Measurements from ENCODE around the gene LGI4.

LGI4 gene

GRCh38 chr19:35120492-35120891 lies 14.4 kb downstream of the LGI4 start:
- TF ChIP-seq, protein P1, sequence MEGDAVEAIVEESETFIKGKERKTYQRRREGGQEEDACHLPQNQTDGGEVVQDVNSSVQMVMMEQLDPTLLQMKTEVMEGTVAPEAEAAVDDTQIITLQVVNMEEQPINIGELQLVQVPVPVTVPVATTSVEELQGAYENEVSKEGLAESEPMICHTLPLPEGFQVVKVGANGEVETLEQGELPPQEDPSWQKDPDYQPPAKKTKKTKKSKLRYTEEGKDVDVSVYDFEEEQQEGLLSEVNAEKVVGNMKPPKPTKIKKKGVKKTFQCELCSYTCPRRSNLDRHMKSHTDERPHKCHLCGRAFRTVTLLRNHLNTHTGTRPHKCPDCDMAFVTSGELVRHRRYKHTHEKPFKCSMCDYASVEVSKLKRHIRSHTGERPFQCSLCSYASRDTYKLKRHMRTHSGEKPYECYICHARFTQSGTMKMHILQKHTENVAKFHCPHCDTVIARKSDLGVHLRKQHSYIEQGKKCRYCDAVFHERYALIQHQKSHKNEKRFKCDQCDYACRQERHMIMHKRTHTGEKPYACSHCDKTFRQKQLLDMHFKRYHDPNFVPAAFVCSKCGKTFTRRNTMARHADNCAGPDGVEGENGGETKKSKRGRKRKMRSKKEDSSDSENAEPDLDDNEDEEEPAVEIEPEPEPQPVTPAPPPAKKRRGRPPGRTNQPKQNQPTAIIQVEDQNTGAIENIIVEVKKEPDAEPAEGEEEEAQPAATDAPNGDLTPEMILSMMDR (IDR thresholded peaks at IDR 0.05; ENCODE audit: poor library complexity, severe bottlenecking) = no peak
- Histone ChIP-seq H3K4me1 (ENCODE audit: insufficient read depth, poor library complexity, severe bottlenecking) (peaks cover 54% of the 10 kb centered on the region), H3K9me3 (ENCODE audit: severe bottlenecking) (no peaks in the 10 kb centered on the region), H3K27me3 (ENCODE audit: insufficient read depth, poor library complexity, severe bottlenecking) (no peaks in the 10 kb centered on the region), H3K27ac (ENCODE audit: poor library complexity, severe bottlenecking) (peak overlapping the region; percentile 92), H3K4me3 (ENCODE audit: severe bottlenecking) (no peak overlapping the region), H3K36me3 (ENCODE audit: low read depth) (peaks cover 43% of the 10 kb centered on the region)
- peak; percentile 60 for ATAC-seq (ENCODE audit: low read depth)
- peak; percentile 91 for DNase-seq (ENCODE audit: low spot score)

- H3K4me1 ChIP-seq (ENCODE audit: insufficient read depth, poor library complexity, severe bottlenecking) = peaks cover 51% of the 10 kb centered on the region
- DNase-seq (ENCODE audit: low spot score) = no peak
- TF ChIP-seq, protein P1 (IDR thresholded peaks at IDR 0.05; ENCODE audit: poor library complexity, severe bottlenecking) = no peak
- no peaks in the 10 kb centered on the region for H3K9me3 ChIP-seq (ENCODE audit: severe bottlenecking)
- H3K4me3 ChIP-seq (ENCODE audit: severe bottlenecking) = no peak overlapping the region
- peak overlapping the region; percentile 92 for H3K27ac ChIP-seq (ENCODE audit: poor library complexity, severe bottlenecking)
- H3K27me3 ChIP-seq (ENCODE audit: insufficient read depth, poor library complexity, severe bottlenecking) = no peaks in the 10 kb centered on the region
- H3K36me3 ChIP-seq (ENCODE audit: low read depth) = peaks cover 43% of the 10 kb centered on the region
- ATAC-seq (ENCODE audit: low read depth) = no peak
Observed at GRCh38 chr19:35119578-35120155, 15.2 kb downstream of the LGI4 start.

DNA sequence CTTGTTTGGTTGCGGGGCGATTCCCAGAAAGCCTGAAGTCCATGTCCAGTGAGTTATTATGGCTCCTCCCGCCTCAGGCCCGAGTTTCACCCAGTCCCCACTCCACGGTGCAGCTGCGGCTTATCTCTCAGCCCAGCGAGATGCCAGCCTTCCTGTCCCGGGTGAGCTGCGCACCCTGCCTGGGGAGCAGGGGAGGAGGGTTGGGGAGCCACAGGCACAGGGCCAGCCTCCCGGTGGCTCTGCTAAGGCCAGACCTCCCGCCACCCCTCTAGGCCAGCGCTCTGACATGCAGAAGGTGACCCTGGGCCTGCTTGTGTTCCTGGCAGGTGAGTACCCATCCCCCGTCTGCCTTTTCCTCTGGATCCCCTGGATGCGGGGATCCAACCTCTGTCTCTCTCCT lies 15.8 kb downstream of the LGI4 start:
- no peaks in the 10 kb centered on the region for H3K27me3 ChIP-seq (ENCODE audit: insufficient read depth, poor library complexity, severe bottlenecking)
- TF ChIP-seq, protein P1 (IDR thresholded peaks at IDR 0.05; ENCODE audit: poor library complexity, severe bottlenecking) = no peak
- ATAC-seq (ENCODE audit: low read depth) (no peak), DNase-seq (ENCODE audit: low spot score) (no peak)
- peak overlapping the region; percentile 92 for H3K27ac ChIP-seq (ENCODE audit: poor library complexity, severe bottlenecking)
- no peaks in the 10 kb centered on the region for H3K9me3 ChIP-seq (ENCODE audit: severe bottlenecking)
- peaks cover 43% of the 10 kb centered on the region for H3K36me3 ChIP-seq (ENCODE audit: low read depth)
- H3K4me3 ChIP-seq (ENCODE audit: severe bottlenecking) = no peak overlapping the region
- H3K4me1 ChIP-seq (ENCODE audit: insufficient read depth, poor library complexity, severe bottlenecking) = peaks cover 46% of the 10 kb centered on the region

DNA sequence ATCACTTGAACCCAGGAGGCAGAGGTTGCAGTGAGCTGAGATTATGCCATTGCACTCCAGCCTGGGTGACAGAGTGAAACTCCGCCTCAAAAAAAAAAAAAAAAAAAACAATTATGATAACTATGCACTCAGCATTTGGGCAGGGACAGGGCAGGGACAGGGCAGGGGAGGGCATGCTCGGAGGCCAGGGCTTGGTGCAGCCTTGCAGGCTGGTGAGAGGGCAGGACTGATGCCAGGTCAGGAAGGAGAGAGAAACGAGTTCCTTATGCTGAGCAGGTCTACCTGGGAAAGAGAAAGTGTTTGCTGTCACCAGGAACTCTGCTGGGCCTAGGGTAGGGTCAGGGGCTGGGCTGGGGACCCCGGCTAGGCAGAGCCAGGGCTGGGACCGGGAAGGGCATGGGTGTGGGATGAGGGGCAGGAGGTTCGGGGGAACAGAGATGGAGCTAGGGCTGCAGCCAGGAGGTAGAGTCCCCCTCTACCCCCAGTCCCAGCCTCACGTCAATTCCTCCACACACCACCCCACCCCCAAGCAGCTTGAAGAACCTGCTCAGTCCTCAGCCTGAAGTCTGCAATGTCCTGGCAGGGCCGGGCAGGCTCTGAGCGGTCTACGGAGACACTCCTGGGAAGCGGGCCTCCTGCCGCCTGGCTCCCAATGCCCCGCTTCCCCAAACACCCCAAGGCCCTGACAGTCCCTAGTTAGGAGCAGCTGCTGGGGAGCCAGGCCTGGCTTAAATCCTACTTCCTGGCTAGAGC lies 16.4 kb downstream of the LGI4 start:
- H3K27me3 ChIP-seq (ENCODE audit: insufficient read depth, poor library complexity, severe bottlenecking) = no peaks in the 10 kb centered on the region
- H3K9me3 ChIP-seq (ENCODE audit: severe bottlenecking) = no peaks in the 10 kb centered on the region
- H3K27ac ChIP-seq (ENCODE audit: poor library complexity, severe bottlenecking) = peak overlapping the region; percentile 92
- H3K4me1 ChIP-seq (ENCODE audit: insufficient read depth, poor library complexity, severe bottlenecking) = peaks cover 40% of the 10 kb centered on the region
- H3K36me3 ChIP-seq (ENCODE audit: low read depth) = peaks cover 38% of the 10 kb centered on the region
- H3K4me3 ChIP-seq (ENCODE audit: severe bottlenecking) = peak overlapping the region; percentile 9
- ATAC-seq (ENCODE audit: low read depth) (no peak), DNase-seq (ENCODE audit: low spot score) (no peak)
- TF ChIP-seq, protein P1 (IDR thresholded peaks at IDR 0.05; ENCODE audit: poor library complexity, severe bottlenecking) = no peak

DNA sequence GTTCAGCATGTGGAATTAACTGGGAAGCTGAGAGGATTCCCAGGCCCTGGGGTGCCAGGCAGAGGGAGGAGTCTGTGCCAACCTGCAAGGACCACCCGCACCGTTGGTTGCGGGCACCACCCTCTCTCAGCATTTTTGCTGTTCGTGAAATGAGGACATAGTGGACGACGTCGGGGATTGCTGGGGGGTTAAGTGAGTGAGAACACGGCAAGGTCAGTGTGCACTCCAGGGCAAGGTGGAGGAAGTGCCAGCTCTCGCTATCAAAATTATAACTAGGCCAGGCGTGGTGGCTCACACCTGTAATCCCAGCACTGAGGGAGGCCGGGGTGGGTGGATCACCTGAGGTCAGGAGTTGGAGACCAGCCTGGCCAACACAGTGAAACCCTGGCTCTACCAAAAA lies 17.1 kb downstream of the LGI4 start:
- H3K27me3 ChIP-seq (ENCODE audit: insufficient read depth, poor library complexity, severe bottlenecking) = no peaks in the 10 kb centered on the region
- no peaks in the 10 kb centered on the region for H3K9me3 ChIP-seq (ENCODE audit: severe bottlenecking)
- TF ChIP-seq, protein P1 (IDR thresholded peaks at IDR 0.05; ENCODE audit: poor library complexity, severe bottlenecking) = no peak
- peaks cover 34% of the 10 kb centered on the region for H3K36me3 ChIP-seq (ENCODE audit: low read depth)
- no peak for DNase-seq (ENCODE audit: low spot score)
- peak overlapping the region; percentile 92 for H3K27ac ChIP-seq (ENCODE audit: poor library complexity, severe bottlenecking)
- H3K4me1 ChIP-seq (ENCODE audit: insufficient read depth, poor library complexity, severe bottlenecking) = peaks cover 35% of the 10 kb centered on the region
- peak overlapping the region; percentile 9 for H3K4me3 ChIP-seq (ENCODE audit: severe bottlenecking)
- ATAC-seq (ENCODE audit: low read depth) = no peak
